HG02642 (cell line): ENCODE results near the gene TXNDC11.

Experiments
- ATAC-seq: cut with Tn5 transposase; IDR thresholded peaks from one replicate; pipeline ENCODE4 v1.9.1; 2021; ENCODE audit warnings: mild to moderate bottlenecking; ENCODE audit not compliant: unreplicated experiment, poor library complexity

TXNDC11 gene

GRCh38 chr16:11696266-11697012 lies 46.2 kb downstream of the TXNDC11 start:
- no peak for ATAC-seq

- no peak for ATAC-seq
These were observed 50.0 kb downstream of the TXNDC11 start for GRCh38 chr16:11692651-11693050.

- ATAC-seq: no peak
These were observed 50.5 kb downstream of the TXNDC11 start for GRCh38 chr16:11692171-11692570.

GRCh38 chr16:11691771-11692170 lies 50.9 kb downstream of the TXNDC11 start:
- no peak for ATAC-seq

GRCh38 chr16:11691235-11691634 lies 51.4 kb downstream of the TXNDC11 start:
- ATAC-seq: no peak

- ATAC-seq: peak; percentile 72
These were observed 53.4 kb downstream of the TXNDC11 start for GRCh38 chr16:11689031-11689840.

- no peak for ATAC-seq
These were observed 54.2 kb downstream of the TXNDC11 start for GRCh38 chr16:11688520-11688886.

- no peak for ATAC-seq
These were observed 54.8 kb downstream of the TXNDC11 start for GRCh38 chr16:11687601-11688519.

GRCh38 chr16:11686713-11687380 lies 55.8 kb downstream of the TXNDC11 start:
- no peak for ATAC-seq

GRCh38 chr16:11685844-11686618 lies 56.6 kb downstream of the TXNDC11 start:
- ATAC-seq: no peak

- no peak for ATAC-seq
These were observed 58.2 kb downstream of the TXNDC11 start for GRCh38 chr16:11684231-11685025.

GRCh38 chr16:11683145-11683544 lies 59.5 kb downstream of the TXNDC11 start:
- no peak for ATAC-seq

GRCh38 chr16:11682655-11683096 lies 60.0 kb downstream of the TXNDC11 start:
- ATAC-seq: peak; percentile 17

- peak; percentile 35 for ATAC-seq
These were observed 60.5 kb downstream of the TXNDC11 start for GRCh38 chr16:11681976-11682654.

GRCh38 chr16:11681556-11681955 lies 61.1 kb downstream of the TXNDC11 start:
- peak; percentile 32 for ATAC-seq

- ATAC-seq: no peak
These were observed 62.4 kb downstream of the TXNDC11 start for GRCh38 chr16:11679941-11680911.

GRCh38 chr16:11679250-11679649 lies 63.4 kb downstream of the TXNDC11 start:
- ATAC-seq: no peak
